ENCODE measurements around the gene FBXO44. TPM values are rescaled to one million over a fixed set of nuclear protein-coding genes. Genes with fewer than 3 reads are reported as not detected.

The FBXO44 gene
- total RNA-seq, 6 experiments from 2014 or later = 15.1 to 24.1 (median 18.9) TPM

GRCh38 chr1:11682799-11683198 lies 28.1 kb downstream of the FBXO44 start:
- DNase-seq = no peak
- Mint-ChIP-seq H3K4me3 (no peak overlapping the region), H3K27ac (no peak overlapping the region), H3K4me1 (ENCODE audit: low read depth) (peaks cover 18% of the 10 kb centered on the region), H3K27me3 (ENCODE audit: insufficient read depth) (peaks cover 26% of the 10 kb centered on the region), H3K36me3 (ENCODE audit: low read depth) (no peaks in the 10 kb centered on the region), H3K9me3 (no peaks in the 10 kb centered on the region)
- no peak for TF ChIP-seq CTCF (IDR thresholded peaks at IDR 0.05)

- Mint-ChIP-seq H3K4me3 (no peak overlapping the region), H3K9me3 (no peaks in the 10 kb centered on the region), H3K27ac (no peak overlapping the region), H3K36me3 (ENCODE audit: low read depth) (no peaks in the 10 kb centered on the region), H3K27me3 (ENCODE audit: insufficient read depth) (peaks cover 34% of the 10 kb centered on the region), H3K4me1 (ENCODE audit: low read depth) (peaks cover 12% of the 10 kb centered on the region)
- DNase-seq = no peak
- no peak for TF ChIP-seq CTCF (IDR thresholded peaks at IDR 0.05)
These were observed 29.4 kb downstream of the FBXO44 start for GRCh38 chr1:11684070-11684469.

GRCh38 chr1:11685210-11685752 lies 30.6 kb downstream of the FBXO44 start:
- DNase-seq = no peak
- Mint-ChIP-seq H3K9me3 (no peaks in the 10 kb centered on the region), H3K27me3 (ENCODE audit: insufficient read depth) (peaks cover 38% of the 10 kb centered on the region), H3K36me3 (ENCODE audit: low read depth) (no peaks in the 10 kb centered on the region), H3K27ac (no peak overlapping the region), H3K4me1 (ENCODE audit: low read depth) (peaks cover 8% of the 10 kb centered on the region), H3K4me3 (no peak overlapping the region)
- TF ChIP-seq CTCF (IDR thresholded peaks at IDR 0.05) = no peak

GRCh38 chr1:11688506-11688905 lies 33.8 kb downstream of the FBXO44 start:
- no peak for DNase-seq
- Mint-ChIP-seq H3K4me3 (no peak overlapping the region), H3K36me3 (ENCODE audit: low read depth) (no peaks in the 10 kb centered on the region), H3K9me3 (no peaks in the 10 kb centered on the region), H3K4me1 (ENCODE audit: low read depth) (peaks cover 12% of the 10 kb centered on the region), H3K27ac (no peak overlapping the region), H3K27me3 (ENCODE audit: insufficient read depth) (peaks cover 52% of the 10 kb centered on the region)
- TF ChIP-seq CTCF (IDR thresholded peaks at IDR 0.05) = no peak

- TF ChIP-seq CTCF (IDR thresholded peaks at IDR 0.05) = no peak
- Mint-ChIP-seq H3K4me3 (no peak overlapping the region), H3K36me3 (ENCODE audit: low read depth) (no peaks in the 10 kb centered on the region), H3K4me1 (ENCODE audit: low read depth) (peaks cover 17% of the 10 kb centered on the region), H3K27me3 (ENCODE audit: insufficient read depth) (peaks cover 35% of the 10 kb centered on the region), H3K9me3 (no peaks in the 10 kb centered on the region), H3K27ac (no peak overlapping the region)
- no peak for DNase-seq
These were observed 36.0 kb downstream of the FBXO44 start for GRCh38 chr1:11690397-11691301.

Data from HFFc6 (cell line).